HCT116 (cell line): ENCODE results near the gene MPP7.

ENCODE experiments used
- CEBPB ChIP-seq: IDR thresholded peaks from 2 replicates; pipeline ENCODE4 v1.6.1; 2012; ENCODE audit warnings: low read depth
- JUND ChIP-seq: IDR thresholded peaks from 2 replicates; pipeline ENCODE4 v1.6.1; 2012
- POLR2A ChIP-seq: IDR thresholded peaks from 2 replicates; pipeline ENCODE4 v1.7.0; 2011; ENCODE audit warnings: borderline replicate concordance; ENCODE audit not compliant: insufficient read depth, insufficient read length; ENCODE audit errors: extremely low read depth
- POLR2AphosphoS5 ChIP-seq: IDR thresholded peaks from 2 replicates; pipeline ENCODE4 v1.6.1; 2011; ENCODE audit warnings: mild to moderate bottlenecking, low read depth, low read length, moderate library complexity
- RAD21 ChIP-seq: IDR thresholded peaks from 2 replicates; pipeline ENCODE4 v1.6.1; 2012; ENCODE audit warnings: low read depth, mild to moderate bottlenecking
- SIN3A ChIP-seq: IDR thresholded peaks from 2 replicates; pipeline ENCODE4 v1.6.1; 2012; ENCODE audit warnings: low read depth
- TF ChIP-seq, protein P1 (sequence below): IDR thresholded peaks from 2 replicates; pipeline ENCODE4 v1.6.1; 2012
- TF ChIP-seq, protein P2 (sequence below), 3 experiments: fragments of 200-600 bp in 1 of 3; sonication (generic) in 1 of 3; IDR thresholded peaks in 2 of 3; conservative IDR thresholded peaks in 1 of 3; 2 replicates each; pipeline ENCODE4 v1.5.1; 2012 to 2017; ENCODE audit warnings: low read depth in 2 of 3, low read length in 2 of 3, antibody characterized with exemption in 1 of 3, borderline replicate concordance in 1 of 3, control low read depth in 1 of 3, mild to moderate bottlenecking in 1 of 3, mixed read lengths in 1 of 3, mixed run types in 1 of 3, moderate library complexity in 1 of 3; ENCODE audit not compliant: insufficient read depth in 1 of 3
- TF ChIP-seq, protein P3 (sequence below): IDR thresholded peaks from 2 replicates; pipeline ENCODE4 v1.6.1; 2012; ENCODE audit warnings: low read depth

DNA sequence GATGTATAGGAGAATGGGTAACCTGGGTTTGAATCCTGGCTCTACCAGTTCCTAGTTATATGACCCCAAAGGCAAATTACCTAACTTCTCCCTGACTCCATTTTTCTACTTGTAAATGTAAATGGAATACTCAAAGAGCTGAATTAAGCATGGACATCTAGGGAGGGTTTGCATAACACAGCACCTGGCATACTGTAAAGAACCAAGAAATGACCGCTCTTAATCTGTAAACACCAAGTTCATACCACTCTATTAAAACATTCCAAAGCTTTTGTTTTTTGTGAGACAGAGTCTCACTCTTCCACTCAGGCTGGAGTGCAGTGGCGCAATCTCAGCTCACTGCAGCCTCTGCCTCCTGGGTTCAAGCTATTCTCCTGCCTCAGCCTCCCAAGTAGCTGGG is 19.6 kb downstream of the MPP7 start:
- TF ChIP-seq, protein P1, sequence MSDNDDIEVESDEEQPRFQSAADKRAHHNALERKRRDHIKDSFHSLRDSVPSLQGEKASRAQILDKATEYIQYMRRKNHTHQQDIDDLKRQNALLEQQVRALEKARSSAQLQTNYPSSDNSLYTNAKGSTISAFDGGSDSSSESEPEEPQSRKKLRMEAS: no peak
- TF ChIP-seq, protein P2, sequence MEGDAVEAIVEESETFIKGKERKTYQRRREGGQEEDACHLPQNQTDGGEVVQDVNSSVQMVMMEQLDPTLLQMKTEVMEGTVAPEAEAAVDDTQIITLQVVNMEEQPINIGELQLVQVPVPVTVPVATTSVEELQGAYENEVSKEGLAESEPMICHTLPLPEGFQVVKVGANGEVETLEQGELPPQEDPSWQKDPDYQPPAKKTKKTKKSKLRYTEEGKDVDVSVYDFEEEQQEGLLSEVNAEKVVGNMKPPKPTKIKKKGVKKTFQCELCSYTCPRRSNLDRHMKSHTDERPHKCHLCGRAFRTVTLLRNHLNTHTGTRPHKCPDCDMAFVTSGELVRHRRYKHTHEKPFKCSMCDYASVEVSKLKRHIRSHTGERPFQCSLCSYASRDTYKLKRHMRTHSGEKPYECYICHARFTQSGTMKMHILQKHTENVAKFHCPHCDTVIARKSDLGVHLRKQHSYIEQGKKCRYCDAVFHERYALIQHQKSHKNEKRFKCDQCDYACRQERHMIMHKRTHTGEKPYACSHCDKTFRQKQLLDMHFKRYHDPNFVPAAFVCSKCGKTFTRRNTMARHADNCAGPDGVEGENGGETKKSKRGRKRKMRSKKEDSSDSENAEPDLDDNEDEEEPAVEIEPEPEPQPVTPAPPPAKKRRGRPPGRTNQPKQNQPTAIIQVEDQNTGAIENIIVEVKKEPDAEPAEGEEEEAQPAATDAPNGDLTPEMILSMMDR (IDR thresholded peaks at IDR 0.05 in 2 of 3, conservative IDR thresholded peaks at IDR 0.05 in 1 of 3; ENCODE audit: borderline replicate concordance in 1 of 3, insufficient read depth in 1 of 3, low read depth in 2 of 3, low read length in 2 of 3): no peak
- TF ChIP-seq CEBPB: no peak
- TF ChIP-seq POLR2A: no peak
- no peak for TF ChIP-seq POLR2AphosphoS5
- TF ChIP-seq, protein P3, sequence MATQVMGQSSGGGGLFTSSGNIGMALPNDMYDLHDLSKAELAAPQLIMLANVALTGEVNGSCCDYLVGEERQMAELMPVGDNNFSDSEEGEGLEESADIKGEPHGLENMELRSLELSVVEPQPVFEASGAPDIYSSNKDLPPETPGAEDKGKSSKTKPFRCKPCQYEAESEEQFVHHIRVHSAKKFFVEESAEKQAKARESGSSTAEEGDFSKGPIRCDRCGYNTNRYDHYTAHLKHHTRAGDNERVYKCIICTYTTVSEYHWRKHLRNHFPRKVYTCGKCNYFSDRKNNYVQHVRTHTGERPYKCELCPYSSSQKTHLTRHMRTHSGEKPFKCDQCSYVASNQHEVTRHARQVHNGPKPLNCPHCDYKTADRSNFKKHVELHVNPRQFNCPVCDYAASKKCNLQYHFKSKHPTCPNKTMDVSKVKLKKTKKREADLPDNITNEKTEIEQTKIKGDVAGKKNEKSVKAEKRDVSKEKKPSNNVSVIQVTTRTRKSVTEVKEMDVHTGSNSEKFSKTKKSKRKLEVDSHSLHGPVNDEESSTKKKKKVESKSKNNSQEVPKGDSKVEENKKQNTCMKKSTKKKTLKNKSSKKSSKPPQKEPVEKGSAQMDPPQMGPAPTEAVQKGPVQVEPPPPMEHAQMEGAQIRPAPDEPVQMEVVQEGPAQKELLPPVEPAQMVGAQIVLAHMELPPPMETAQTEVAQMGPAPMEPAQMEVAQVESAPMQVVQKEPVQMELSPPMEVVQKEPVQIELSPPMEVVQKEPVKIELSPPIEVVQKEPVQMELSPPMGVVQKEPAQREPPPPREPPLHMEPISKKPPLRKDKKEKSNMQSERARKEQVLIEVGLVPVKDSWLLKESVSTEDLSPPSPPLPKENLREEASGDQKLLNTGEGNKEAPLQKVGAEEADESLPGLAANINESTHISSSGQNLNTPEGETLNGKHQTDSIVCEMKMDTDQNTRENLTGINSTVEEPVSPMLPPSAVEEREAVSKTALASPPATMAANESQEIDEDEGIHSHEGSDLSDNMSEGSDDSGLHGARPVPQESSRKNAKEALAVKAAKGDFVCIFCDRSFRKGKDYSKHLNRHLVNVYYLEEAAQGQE: no peak
- TF ChIP-seq RAD21: no peak
- TF ChIP-seq SIN3A: no peak
- TF ChIP-seq JUND: no peak
